Ishikawa (cell line): ENCODE results near the gene EHD1.

Experiments
- CEBPB ChIP-seq: IDR thresholded peaks from 2 replicates; pipeline ENCODE4 v1.6.1; 2012
- CREB1 ChIP-seq: IDR thresholded peaks from 2 replicates; pipeline ENCODE4 v1.6.1; 2012; ENCODE audit warnings: low read depth
- EGR1 ChIP-seq: IDR thresholded peaks from 2 replicates; pipeline ENCODE4 v1.6.1; 2012
- EP300 ChIP-seq: IDR thresholded peaks from 2 replicates; pipeline ENCODE4 v1.6.1; 2012; ENCODE audit warnings: borderline replicate concordance
- FOXM1 ChIP-seq: IDR thresholded peaks from 2 replicates; pipeline ENCODE4 v1.6.1; 2012; ENCODE audit warnings: low read depth, borderline replicate concordance
- NFIC ChIP-seq: IDR thresholded peaks from 2 replicates; pipeline ENCODE4 v1.6.1; 2012
- RAD21 ChIP-seq: IDR thresholded peaks from 2 replicates; pipeline ENCODE4 v1.6.1; 2012; ENCODE audit warnings: low read depth
- TAF1 ChIP-seq: IDR thresholded peaks from 2 replicates; pipeline ENCODE4 v1.6.1; 2012; ENCODE audit warnings: low read depth, mild to moderate bottlenecking
- TCF12 ChIP-seq: IDR thresholded peaks from 2 replicates; pipeline ENCODE4 v1.6.1; 2012; ENCODE audit warnings: low read depth
- TEAD4 ChIP-seq: IDR thresholded peaks from 2 replicates; pipeline ENCODE4 v1.6.1; 2012
- YY1 ChIP-seq: IDR thresholded peaks from 2 replicates; pipeline ENCODE4 v1.6.1; 2012; ENCODE audit warnings: low read depth
- ZBTB7A ChIP-seq: IDR thresholded peaks from 2 replicates; pipeline ENCODE4 v1.6.1; 2012; ENCODE audit warnings: low read depth
- TF ChIP-seq, protein P1 (sequence below): IDR thresholded peaks from 2 replicates; pipeline ENCODE4 v1.6.1; 2012; ENCODE audit warnings: low read depth, mild to moderate bottlenecking
- TF ChIP-seq, protein P2 (sequence below): IDR thresholded peaks from 2 replicates; pipeline ENCODE4 v1.6.1; 2012
- TF ChIP-seq, protein P3 (sequence below): IDR thresholded peaks from 2 replicates; pipeline ENCODE4 v1.6.1; 2012

Gene EHD1

DNA sequence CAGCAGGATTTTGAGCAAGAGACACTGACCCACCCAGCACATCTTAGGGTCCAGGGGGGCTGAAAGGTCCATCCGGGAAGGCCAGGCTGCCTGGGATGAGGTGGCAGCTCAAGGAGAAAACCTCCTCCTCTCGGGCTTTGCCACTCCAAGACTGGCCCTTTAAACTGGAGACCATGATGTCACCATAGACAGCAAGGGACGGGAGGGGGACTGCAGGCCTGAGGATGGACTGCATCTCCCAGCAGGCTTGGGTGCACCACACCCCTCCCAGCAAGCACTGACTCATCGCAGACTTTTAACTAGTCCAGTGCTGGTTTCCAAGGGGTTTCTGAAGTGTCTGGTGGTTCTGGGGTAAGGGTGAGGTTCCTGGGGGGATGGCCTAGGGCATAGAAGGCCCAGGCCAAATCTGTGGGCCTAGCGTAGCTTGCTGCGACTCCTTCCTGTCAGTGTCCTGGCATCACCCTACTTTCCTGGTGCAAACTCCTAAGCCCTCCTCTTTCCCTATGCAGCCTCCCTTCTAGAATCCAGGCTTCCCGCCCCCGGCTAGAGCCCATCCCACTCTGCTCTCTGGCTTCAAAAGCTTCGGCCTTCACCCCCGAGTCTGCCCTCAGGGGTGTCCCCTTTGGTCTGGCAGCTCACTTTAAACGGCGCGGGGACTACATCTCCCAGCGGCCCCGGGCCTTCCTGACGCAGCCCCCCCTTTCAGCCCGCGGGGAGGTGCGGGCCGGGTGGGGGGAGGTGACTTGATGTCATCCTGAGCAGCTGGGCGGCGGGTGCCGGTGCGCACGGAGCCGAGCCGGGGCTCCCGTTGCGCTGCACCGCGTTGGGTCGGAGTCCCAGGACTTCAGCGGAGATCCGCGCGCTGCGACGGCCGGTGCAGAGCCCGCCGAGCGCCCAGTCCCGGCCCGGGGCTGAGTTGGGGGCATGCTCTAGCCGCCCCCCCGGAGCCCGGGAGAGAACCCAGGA, 45.8 kb upstream of the EHD1 start, which contains the start of gene PPP2R5B:
Gene PPP2R5B, plus strand, starts transcription at position 746 of the 966 bp plus-strand sequence. CDS start 1,046 bp downstream, outside the sequence.
- TF ChIP-seq, protein P1, sequence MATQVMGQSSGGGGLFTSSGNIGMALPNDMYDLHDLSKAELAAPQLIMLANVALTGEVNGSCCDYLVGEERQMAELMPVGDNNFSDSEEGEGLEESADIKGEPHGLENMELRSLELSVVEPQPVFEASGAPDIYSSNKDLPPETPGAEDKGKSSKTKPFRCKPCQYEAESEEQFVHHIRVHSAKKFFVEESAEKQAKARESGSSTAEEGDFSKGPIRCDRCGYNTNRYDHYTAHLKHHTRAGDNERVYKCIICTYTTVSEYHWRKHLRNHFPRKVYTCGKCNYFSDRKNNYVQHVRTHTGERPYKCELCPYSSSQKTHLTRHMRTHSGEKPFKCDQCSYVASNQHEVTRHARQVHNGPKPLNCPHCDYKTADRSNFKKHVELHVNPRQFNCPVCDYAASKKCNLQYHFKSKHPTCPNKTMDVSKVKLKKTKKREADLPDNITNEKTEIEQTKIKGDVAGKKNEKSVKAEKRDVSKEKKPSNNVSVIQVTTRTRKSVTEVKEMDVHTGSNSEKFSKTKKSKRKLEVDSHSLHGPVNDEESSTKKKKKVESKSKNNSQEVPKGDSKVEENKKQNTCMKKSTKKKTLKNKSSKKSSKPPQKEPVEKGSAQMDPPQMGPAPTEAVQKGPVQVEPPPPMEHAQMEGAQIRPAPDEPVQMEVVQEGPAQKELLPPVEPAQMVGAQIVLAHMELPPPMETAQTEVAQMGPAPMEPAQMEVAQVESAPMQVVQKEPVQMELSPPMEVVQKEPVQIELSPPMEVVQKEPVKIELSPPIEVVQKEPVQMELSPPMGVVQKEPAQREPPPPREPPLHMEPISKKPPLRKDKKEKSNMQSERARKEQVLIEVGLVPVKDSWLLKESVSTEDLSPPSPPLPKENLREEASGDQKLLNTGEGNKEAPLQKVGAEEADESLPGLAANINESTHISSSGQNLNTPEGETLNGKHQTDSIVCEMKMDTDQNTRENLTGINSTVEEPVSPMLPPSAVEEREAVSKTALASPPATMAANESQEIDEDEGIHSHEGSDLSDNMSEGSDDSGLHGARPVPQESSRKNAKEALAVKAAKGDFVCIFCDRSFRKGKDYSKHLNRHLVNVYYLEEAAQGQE: no peak
- TF ChIP-seq YY1 (peak; percentile 61), CREB1 (peak; percentile 74), TCF12 (peak; percentile 73), EP300 (peak; percentile 45), FOXM1 (no peak), TEAD4 (peak; percentile 27; the same call in 1 of the 2 replicates), RAD21 (no peak), EGR1 (no peak), NFIC (peak; percentile 24; the same call in 1 of the 2 replicates), TAF1 (0 out of 2 replicates have a peak, but pooled peaks have one; percentile 50), ZBTB7A (no peak), CEBPB (no peak)
- TF ChIP-seq, protein P2, sequence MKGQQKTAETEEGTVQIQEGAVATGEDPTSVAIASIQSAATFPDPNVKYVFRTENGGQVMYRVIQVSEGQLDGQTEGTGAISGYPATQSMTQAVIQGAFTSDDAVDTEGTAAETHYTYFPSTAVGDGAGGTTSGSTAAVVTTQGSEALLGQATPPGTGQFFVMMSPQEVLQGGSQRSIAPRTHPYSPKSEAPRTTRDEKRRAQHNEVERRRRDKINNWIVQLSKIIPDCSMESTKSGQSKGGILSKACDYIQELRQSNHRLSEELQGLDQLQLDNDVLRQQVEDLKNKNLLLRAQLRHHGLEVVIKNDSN: peak; percentile 58; the same call in 1 of the 2 replicates
- TF ChIP-seq, protein P3, sequence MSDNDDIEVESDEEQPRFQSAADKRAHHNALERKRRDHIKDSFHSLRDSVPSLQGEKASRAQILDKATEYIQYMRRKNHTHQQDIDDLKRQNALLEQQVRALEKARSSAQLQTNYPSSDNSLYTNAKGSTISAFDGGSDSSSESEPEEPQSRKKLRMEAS: peak; percentile 63; the same call in 1 of the 2 replicates

DNA sequence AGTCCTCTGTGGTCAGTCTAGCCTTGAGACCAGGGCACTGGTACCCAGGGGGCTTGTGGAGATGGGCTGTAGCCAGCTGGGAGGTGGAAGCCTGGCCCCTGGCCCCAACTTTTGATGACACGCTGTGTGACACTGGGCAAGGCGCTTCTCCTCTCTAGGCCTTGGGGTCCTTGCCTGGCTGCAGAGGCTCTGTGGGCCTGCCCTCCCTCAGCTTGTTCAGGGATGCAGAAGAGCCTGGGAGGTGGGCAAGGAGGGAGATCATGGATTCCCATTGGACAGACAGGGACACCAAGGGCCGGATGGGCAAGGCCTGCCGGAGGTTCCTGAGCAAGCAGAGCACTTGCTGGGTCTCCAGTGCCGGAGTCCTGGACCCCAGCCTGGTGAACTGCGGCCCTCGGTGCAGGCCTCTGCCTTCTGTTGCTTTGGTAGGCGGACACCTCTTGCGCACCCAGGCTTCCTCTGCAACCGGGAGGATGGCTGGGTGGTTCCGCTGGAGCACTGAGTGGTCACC, 44.8 kb upstream of the EHD1 start:
- TF ChIP-seq CEBPB (no peak), TAF1 (no peak), EGR1 (no peak)
- TF ChIP-seq, protein P1: no peak

DNA sequence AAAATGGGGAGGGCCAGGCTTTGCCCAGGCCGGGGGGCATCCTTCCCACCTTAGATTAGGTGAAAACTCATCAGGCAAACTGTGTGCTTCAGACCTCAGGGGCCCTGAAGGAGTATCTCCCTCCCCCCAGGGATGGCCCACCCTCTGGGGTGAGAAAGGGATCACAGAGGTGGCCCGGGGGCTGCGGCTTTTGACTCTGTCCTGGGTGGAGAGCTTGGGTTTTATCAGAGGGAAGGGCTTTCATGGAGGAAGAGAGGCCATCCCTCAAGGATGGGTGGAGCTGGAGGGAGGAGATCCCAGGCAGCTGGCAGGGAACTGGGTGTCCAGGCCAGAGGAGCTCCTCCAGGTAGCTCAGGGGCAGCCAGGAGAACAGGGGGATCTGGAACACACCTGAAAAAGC, 43.0 kb upstream of the EHD1 start:
- TF ChIP-seq RAD21: no peak
- TF ChIP-seq YY1: no peak
- no peak for TF ChIP-seq NFIC
- TF ChIP-seq TCF12: no peak
- TF ChIP-seq EGR1: no peak
- TF ChIP-seq CREB1: no peak
- TF ChIP-seq, protein P2: no peak
- TF ChIP-seq ZBTB7A: no peak
- TF ChIP-seq EP300: no peak
- TF ChIP-seq FOXM1: no peak
- no peak for TF ChIP-seq CEBPB
- TF ChIP-seq, protein P1: no peak
- TF ChIP-seq, protein P3: no peak
- TF ChIP-seq TAF1: no peak
- no peak for TF ChIP-seq TEAD4

DNA sequence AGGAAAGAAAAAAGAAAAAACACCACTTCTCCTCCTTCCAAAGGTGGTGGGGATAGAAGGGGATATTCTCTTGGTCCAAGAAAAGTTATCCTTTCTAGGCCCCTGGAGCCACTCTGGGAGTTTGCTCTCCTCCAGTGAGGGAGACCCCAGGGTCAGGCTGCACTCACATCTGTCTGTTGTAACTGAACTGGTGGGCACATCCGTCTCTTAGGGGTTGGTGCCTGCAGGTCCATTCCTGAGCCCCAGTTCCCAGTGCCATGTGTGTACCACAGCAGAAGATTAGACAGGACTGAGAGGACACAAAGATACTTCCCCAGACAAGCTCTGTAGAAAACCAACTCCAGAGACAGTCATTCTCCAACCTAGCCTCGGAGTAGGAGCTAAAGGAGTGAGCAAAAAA, 41.7 kb upstream of the EHD1 start:
- no peak for TF ChIP-seq CREB1
- TF ChIP-seq, protein P1: no peak
- TF ChIP-seq RAD21: no peak
- no peak for TF ChIP-seq EGR1
- TF ChIP-seq, protein P2: no peak
- no peak for TF ChIP-seq ZBTB7A
- no peak for TF ChIP-seq TAF1
- no peak for TF ChIP-seq TEAD4
- no peak for TF ChIP-seq YY1
